HEK293 (cell line): ENCODE measurements around the gene FILIP1L.

Source experiments
- CTCF ChIA-PET: fragments of 350-600 bp; formaldehyde crosslinking; extraction: SDS; loops from one replicate; lab custom pipeline; 2021; ENCODE audit warnings: antibody characterized with exemption; lab: Yijun Ruan, JAX
- POLR2A ChIA-PET: fragments of 300-600 bp; formaldehyde crosslinking; extraction: SDS; loops from one replicate; lab custom pipeline; 2020; ENCODE audit warnings: antibody characterized with exemption, inconsistent platforms; lab: Yijun Ruan, JAX
- H3K27ac ChIP-seq: fragments of 200-500 bp; sonication (Bioruptor generic); 2 replicates; pipeline ENCODE4 v1.5.1; 2014; ENCODE audit warnings: low read depth, low read length, control low read depth, inconsistent platforms; ENCODE audit errors: extremely low read depth
- H3K36me3 ChIP-seq, 2 experiments: fragments of 200-500 bp in 1 of 2; sonication (Bioruptor generic) in 1 of 2; 1 replicate in 1 of 2; 2 replicates in 1 of 2; pipeline ENCODE4 v1.5.1; 2014 to 2017; ENCODE audit warnings: inconsistent platforms in 2 of 2, low read length in 2 of 2; ENCODE audit not compliant: control insufficient read depth in 2 of 2, insufficient read depth in 1 of 2
- H3K4me1 ChIP-seq: fragments of 200-500 bp; sonication (Bioruptor generic); 2 replicates; pipeline ENCODE4 v1.5.1; 2014; ENCODE audit warnings: mild to moderate bottlenecking, low read length, inconsistent platforms; ENCODE audit not compliant: control insufficient read depth, insufficient read depth
- H3K4me3 ChIP-seq: 2 replicates; pipeline ENCODE4 v1.5.1; 2011; ENCODE audit warnings: low read depth, mild to moderate bottlenecking, control low read depth, low read length, moderate library complexity
- H3K9me3 ChIP-seq: fragments of 200-500 bp; sonication (Bioruptor generic); 2 replicates; pipeline ENCODE4 v1.5.1; 2014; ENCODE audit warnings: low read depth, low read length, inconsistent platforms; ENCODE audit not compliant: control insufficient read depth, insufficient read depth
- ATF2 ChIP-seq: fragments of 450-650 bp; formaldehyde crosslinking; IDR thresholded peaks from 2 replicates; pipeline ENCODE4 v1.5.1; 2016; ENCODE audit warnings: missing biosample characterization, missing genetic modification characterization, low read depth
- CTCF ChIP-seq: fragments of 450-650 bp; formaldehyde crosslinking; IDR thresholded peaks from 2 replicates; pipeline ENCODE4 v1.5.1; 2016; ENCODE audit warnings: missing biosample characterization, missing genetic modification characterization
- FEZF1 ChIP-seq: fragments of 450-650 bp; formaldehyde crosslinking; IDR thresholded peaks from 2 replicates; pipeline ENCODE4 v1.5.1; 2016; ENCODE audit warnings: missing biosample characterization, missing genetic modification characterization
- HOXC10 ChIP-seq: sonication (generic); formaldehyde crosslinking; IDR thresholded peaks from 2 replicates; pipeline ENCODE4 v1.8.1; 2023; ENCODE audit warnings: mild to moderate bottlenecking, missing genetic modification reagents
- MYNN ChIP-seq: fragments of 450-650 bp; formaldehyde crosslinking; IDR thresholded peaks from 2 replicates; pipeline ENCODE4 v1.5.1; 2016; ENCODE audit warnings: missing biosample characterization, missing genetic modification characterization, borderline replicate concordance
- MZF1 ChIP-seq: fragments of 450-650 bp; formaldehyde crosslinking; IDR thresholded peaks from 2 replicates; pipeline ENCODE4 v1.5.1; 2017; ENCODE audit warnings: missing biosample characterization, missing genetic modification characterization, borderline replicate concordance
- OVOL3 ChIP-seq: fragments of 450-650 bp; formaldehyde crosslinking; IDR thresholded peaks from 2 replicates; pipeline ENCODE4 v1.5.1; 2016; ENCODE audit warnings: missing biosample characterization, missing genetic modification characterization
- SALL2 ChIP-seq: fragments of 450-650 bp; formaldehyde crosslinking; IDR thresholded peaks from 2 replicates; pipeline ENCODE4 v1.5.0; 2017; ENCODE audit warnings: missing biosample characterization, mild to moderate bottlenecking, missing genetic modification characterization, borderline replicate concordance
- SP3 ChIP-seq: fragments of 450-650 bp; formaldehyde crosslinking; IDR thresholded peaks from 2 replicates; pipeline ENCODE4 v1.5.1; 2016; ENCODE audit warnings: missing biosample characterization, missing genetic modification characterization
- WT1 ChIP-seq: fragments of 450-650 bp; formaldehyde crosslinking; IDR thresholded peaks from 2 replicates; pipeline ENCODE4 v1.5.1; 2016; ENCODE audit warnings: missing biosample characterization, missing genetic modification characterization
- ZBTB10 ChIP-seq: fragments of 450-650 bp; formaldehyde crosslinking; IDR thresholded peaks from 2 replicates; pipeline ENCODE4 v1.5.1; 2016; ENCODE audit warnings: missing biosample characterization, missing genetic modification characterization
- ZBTB20 ChIP-seq: fragments of 450-650 bp; formaldehyde crosslinking; IDR thresholded peaks from 2 replicates; pipeline ENCODE4 v1.5.1; 2016; ENCODE audit warnings: missing biosample characterization, missing genetic modification characterization
- ZFHX2 ChIP-seq: fragments of 450-650 bp; formaldehyde crosslinking; conservative IDR thresholded peaks from 2 replicates; pipeline ENCODE4 v1.5.1; 2016; ENCODE audit warnings: missing biosample characterization, missing genetic modification characterization
- ZFP41 ChIP-seq: fragments of 450-650 bp; formaldehyde crosslinking; IDR thresholded peaks from 2 replicates; pipeline ENCODE4 v1.5.1; 2016; ENCODE audit warnings: missing biosample characterization, missing genetic modification characterization, borderline replicate concordance
- ZNF155 ChIP-seq: fragments of 450-650 bp; formaldehyde crosslinking; IDR thresholded peaks from 2 replicates; pipeline ENCODE4 v1.5.1; 2016; ENCODE audit warnings: missing biosample characterization, missing genetic modification characterization
- ZNF184 ChIP-seq: fragments of 450-650 bp; IDR thresholded peaks from 2 replicates; pipeline ENCODE4 v1.5.1; 2018; ENCODE audit warnings: missing biosample characterization, mild to moderate bottlenecking, missing genetic modification characterization
- ZNF24 ChIP-seq: fragments of 450-650 bp; formaldehyde crosslinking; IDR thresholded peaks from 2 replicates; pipeline ENCODE4 v1.5.1; 2016; ENCODE audit warnings: missing biosample characterization, missing genetic modification characterization
- ZNF292 ChIP-seq: fragments of 450-650 bp; formaldehyde crosslinking; IDR thresholded peaks from 2 replicates; pipeline ENCODE4 v1.5.1; 2016; ENCODE audit warnings: low read depth, missing biosample characterization, missing genetic modification characterization, borderline replicate concordance
- ZNF350 ChIP-seq: fragments of 450-650 bp; formaldehyde crosslinking; IDR thresholded peaks from 2 replicates; pipeline ENCODE4 v1.5.0; 2017; ENCODE audit warnings: missing biosample characterization, mild to moderate bottlenecking, missing genetic modification characterization
- ZNF37A ChIP-seq: fragments of 450-650 bp; IDR thresholded peaks from 2 replicates; pipeline ENCODE4 v1.5.1; 2018; ENCODE audit warnings: missing biosample characterization, missing genetic modification characterization
- ZNF623 ChIP-seq: fragments of 450-650 bp; formaldehyde crosslinking; IDR thresholded peaks from 2 replicates; pipeline ENCODE4 v1.5.1; 2016; ENCODE audit warnings: missing biosample characterization, missing genetic modification characterization
- ZNF629 ChIP-seq: fragments of 450-650 bp; formaldehyde crosslinking; IDR thresholded peaks from 2 replicates; pipeline ENCODE4 v1.5.1; 2017; ENCODE audit warnings: missing biosample characterization, missing genetic modification characterization
- ZNF837 ChIP-seq: fragments of 450-650 bp; formaldehyde crosslinking; IDR thresholded peaks from 2 replicates; pipeline ENCODE4 v1.5.1; 2016; ENCODE audit warnings: missing biosample characterization, missing genetic modification characterization
- ZSCAN16 ChIP-seq: fragments of 450-650 bp; formaldehyde crosslinking; IDR thresholded peaks from 2 replicates; pipeline ENCODE4 v1.5.1; 2016; ENCODE audit warnings: missing biosample characterization, missing genetic modification characterization
- ZXDB ChIP-seq: fragments of 450-650 bp; formaldehyde crosslinking; IDR thresholded peaks from 2 replicates; pipeline ENCODE4 v1.5.1; 2016; ENCODE audit warnings: missing biosample characterization, missing genetic modification characterization
- TF ChIP-seq, protein P1 (sequence below): fragments of 450-650 bp; formaldehyde crosslinking; IDR thresholded peaks from 2 replicates; pipeline ENCODE4 v1.5.1; 2016; ENCODE audit warnings: missing biosample characterization, missing genetic modification characterization, borderline replicate concordance

Gene FILIP1L

DNA sequence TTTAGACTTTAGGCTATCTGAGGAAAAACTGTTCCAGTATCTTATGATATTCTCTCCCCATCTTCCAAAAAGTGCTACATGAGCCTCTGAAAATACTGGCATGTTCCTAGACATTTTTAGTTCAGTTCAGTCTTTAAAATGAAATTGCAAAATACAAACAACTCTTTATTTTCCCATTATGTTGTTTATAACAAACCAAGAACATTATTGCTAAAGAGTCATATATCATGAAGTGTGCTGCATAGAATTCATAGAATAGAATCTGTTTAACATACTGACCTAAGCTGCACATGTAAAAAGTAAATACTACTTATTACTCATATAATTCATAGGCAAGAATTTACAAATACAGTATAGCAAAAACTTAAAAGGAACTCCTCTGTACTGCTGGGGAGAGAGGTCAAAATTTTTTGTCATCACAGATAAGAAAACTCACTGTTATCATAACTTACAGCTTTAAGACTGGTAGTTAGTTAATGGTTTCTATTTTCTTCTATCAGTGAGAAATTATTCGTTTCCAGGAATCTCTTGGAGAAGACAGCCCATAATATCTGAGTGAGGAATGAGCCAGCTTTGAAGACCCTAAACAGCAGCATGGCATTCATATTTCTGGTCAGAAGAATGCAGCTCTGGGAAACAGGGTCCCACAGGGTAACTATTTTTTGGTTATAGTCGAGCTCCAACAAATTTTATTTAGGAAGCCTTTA is 32.2 kb downstream of the FILIP1L start:
- Histone ChIP-seq H3K4me1 (no peaks in the 10 kb centered on the region), H3K27ac (no peak overlapping the region), H3K4me3 (no peak overlapping the region), H3K36me3 (no peaks in the 10 kb centered on the region), H3K9me3 (no peaks in the 10 kb centered on the region)
- TF ChIP-seq CTCF (tag by site-specific recombination) (no peak), ZBTB20 (no peak), SP3 (tag by site-specific recombination) (no peak), WT1 (tag by site-specific recombination) (no peak), SALL2 (no peak), ZNF24 (tag by site-specific recombination) (no peak), ZSCAN16 (tag by site-specific recombination) (no peak), OVOL3 (tag by site-specific recombination) (no peak), ZFHX2 (no peak), FEZF1 (tag by site-specific recombination) (no peak), ZNF629 (tag by site-specific recombination) (no peak), HOXC10 (no peak), ZNF292 (tag by site-specific recombination) (no peak), ATF2 (tag by site-specific recombination) (no peak), ZNF350 (tag by site-specific recombination) (no peak), ZNF623 (no peak)
- TF ChIP-seq, protein P1, sequence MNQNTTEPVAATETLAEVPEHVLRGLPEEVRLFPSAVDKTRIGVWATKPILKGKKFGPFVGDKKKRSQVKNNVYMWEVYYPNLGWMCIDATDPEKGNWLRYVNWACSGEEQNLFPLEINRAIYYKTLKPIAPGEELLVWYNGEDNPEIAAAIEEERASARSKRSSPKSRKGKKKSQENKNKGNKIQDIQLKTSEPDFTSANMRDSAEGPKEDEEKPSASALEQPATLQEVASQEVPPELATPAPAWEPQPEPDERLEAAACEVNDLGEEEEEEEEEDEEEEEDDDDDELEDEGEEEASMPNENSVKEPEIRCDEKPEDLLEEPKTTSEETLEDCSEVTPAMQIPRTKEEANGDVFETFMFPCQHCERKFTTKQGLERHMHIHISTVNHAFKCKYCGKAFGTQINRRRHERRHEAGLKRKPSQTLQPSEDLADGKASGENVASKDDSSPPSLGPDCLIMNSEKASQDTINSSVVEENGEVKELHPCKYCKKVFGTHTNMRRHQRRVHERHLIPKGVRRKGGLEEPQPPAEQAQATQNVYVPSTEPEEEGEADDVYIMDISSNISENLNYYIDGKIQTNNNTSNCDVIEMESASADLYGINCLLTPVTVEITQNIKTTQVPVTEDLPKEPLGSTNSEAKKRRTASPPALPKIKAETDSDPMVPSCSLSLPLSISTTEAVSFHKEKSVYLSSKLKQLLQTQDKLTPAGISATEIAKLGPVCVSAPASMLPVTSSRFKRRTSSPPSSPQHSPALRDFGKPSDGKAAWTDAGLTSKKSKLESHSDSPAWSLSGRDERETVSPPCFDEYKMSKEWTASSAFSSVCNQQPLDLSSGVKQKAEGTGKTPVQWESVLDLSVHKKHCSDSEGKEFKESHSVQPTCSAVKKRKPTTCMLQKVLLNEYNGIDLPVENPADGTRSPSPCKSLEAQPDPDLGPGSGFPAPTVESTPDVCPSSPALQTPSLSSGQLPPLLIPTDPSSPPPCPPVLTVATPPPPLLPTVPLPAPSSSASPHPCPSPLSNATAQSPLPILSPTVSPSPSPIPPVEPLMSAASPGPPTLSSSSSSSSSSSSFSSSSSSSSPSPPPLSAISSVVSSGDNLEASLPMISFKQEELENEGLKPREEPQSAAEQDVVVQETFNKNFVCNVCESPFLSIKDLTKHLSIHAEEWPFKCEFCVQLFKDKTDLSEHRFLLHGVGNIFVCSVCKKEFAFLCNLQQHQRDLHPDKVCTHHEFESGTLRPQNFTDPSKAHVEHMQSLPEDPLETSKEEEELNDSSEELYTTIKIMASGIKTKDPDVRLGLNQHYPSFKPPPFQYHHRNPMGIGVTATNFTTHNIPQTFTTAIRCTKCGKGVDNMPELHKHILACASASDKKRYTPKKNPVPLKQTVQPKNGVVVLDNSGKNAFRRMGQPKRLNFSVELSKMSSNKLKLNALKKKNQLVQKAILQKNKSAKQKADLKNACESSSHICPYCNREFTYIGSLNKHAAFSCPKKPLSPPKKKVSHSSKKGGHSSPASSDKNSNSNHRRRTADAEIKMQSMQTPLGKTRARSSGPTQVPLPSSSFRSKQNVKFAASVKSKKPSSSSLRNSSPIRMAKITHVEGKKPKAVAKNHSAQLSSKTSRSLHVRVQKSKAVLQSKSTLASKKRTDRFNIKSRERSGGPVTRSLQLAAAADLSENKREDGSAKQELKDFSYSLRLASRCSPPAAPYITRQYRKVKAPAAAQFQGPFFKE (tag by site-specific recombination): no peak
- CTCF ChIA-PET: interaction anchor here (0.6 kb wide), 1 partner anchor 238 kb away, joined by 6 read pairs; no protein-coding TSS in a partner anchor
- POLR2A ChIA-PET: no interaction called here

DNA sequence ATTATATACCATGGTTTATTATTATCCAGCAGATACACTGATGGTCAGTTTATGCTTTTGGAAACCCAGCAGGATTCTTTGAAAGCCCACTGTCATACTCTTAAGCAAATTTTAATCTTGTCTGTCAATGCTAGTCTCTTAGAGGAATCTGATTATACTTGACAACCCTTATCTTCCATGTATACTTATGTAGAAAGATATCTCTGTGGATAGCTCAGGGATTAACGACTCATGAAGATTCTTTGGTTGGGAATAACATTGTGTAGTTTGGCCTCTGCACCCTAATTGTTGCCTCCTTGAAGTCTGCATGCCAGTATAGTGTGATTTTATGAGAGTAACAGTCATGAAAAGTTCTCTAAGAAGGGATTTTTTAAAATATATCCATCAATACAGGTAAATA is 33.0 kb downstream of the FILIP1L start:
- no peak overlapping the region for H3K4me3 ChIP-seq
- no peaks in the 10 kb centered on the region for H3K9me3 ChIP-seq
- H3K27ac ChIP-seq: no peak overlapping the region
- no peaks in the 10 kb centered on the region for H3K36me3 ChIP-seq
- peaks cover 6% of the 10 kb centered on the region for H3K4me1 ChIP-seq
- ChIA-PET POLR2A (no interaction called here), CTCF (no interaction called here)
- no peak for TF ChIP-seq ZNF837
- no peak for TF ChIP-seq ZFP41 (tag by site-specific recombination)
- TF ChIP-seq MYNN (tag by site-specific recombination): no peak
- no peak for TF ChIP-seq MZF1 (tag by site-specific recombination)
- no peak for TF ChIP-seq ZBTB10 (tag by site-specific recombination)
- no peak for TF ChIP-seq ZNF155
- TF ChIP-seq ZNF184 (tag by site-specific recombination): no peak
- no peak for TF ChIP-seq ZNF37A (tag by site-specific recombination)
- TF ChIP-seq ZXDB (tag by site-specific recombination): no peak
- no peak for TF ChIP-seq ZSCAN16 (tag by site-specific recombination)
